Measurements from ENCODE around the gene FBXW2. TPM values are rescaled to one million over a fixed set of nuclear protein-coding genes. Genes with fewer than 3 reads are reported as not detected.

Gene FBXW2
- total RNA-seq = 100 to 1,000 TPM in 1 of 6 donors, 10 to 100 TPM in 5; 42.2 to 149 (median 79.7) TPM

GRCh38 chr9:120792898-120793765, at the start of gene FBXW2:
Gene FBXW2, minus strand, starts transcription at chr9:120793416. Its CDS starts 5,158 bp downstream, at chr9:120788258.
- TF ChIP-seq EP300 (IDR thresholded peaks at IDR 0.05) (peak in 1 of 4 donors; percentile 95), POLR2AphosphoS5 (IDR thresholded peaks at IDR 0.05) (peak; percentile 98 to 99), POLR2A (IDR thresholded peaks at IDR 0.05) (peak; percentile 17 to 95 (median 78))
- TF ChIP-seq, protein P1, sequence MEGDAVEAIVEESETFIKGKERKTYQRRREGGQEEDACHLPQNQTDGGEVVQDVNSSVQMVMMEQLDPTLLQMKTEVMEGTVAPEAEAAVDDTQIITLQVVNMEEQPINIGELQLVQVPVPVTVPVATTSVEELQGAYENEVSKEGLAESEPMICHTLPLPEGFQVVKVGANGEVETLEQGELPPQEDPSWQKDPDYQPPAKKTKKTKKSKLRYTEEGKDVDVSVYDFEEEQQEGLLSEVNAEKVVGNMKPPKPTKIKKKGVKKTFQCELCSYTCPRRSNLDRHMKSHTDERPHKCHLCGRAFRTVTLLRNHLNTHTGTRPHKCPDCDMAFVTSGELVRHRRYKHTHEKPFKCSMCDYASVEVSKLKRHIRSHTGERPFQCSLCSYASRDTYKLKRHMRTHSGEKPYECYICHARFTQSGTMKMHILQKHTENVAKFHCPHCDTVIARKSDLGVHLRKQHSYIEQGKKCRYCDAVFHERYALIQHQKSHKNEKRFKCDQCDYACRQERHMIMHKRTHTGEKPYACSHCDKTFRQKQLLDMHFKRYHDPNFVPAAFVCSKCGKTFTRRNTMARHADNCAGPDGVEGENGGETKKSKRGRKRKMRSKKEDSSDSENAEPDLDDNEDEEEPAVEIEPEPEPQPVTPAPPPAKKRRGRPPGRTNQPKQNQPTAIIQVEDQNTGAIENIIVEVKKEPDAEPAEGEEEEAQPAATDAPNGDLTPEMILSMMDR (IDR thresholded peaks at IDR 0.05) = peak in 4 of 6 experiments; percentile 50 to 66 (median 54)
- WGBS, 2 donors = 0% methylated on average over 8 to 36 of the region's 72 CpGs
- Histone ChIP-seq H3K9me3 (no peaks in the 10 kb centered on the region), H3K4me1 (peaks cover 11 to 52% (median 31%) of the 10 kb centered on the region in 4 donors), H3K36me3 (peaks cover 0 to 5% (median 0%) of the 10 kb centered on the region in 4 donors), H3K27ac (peak within 1 kb of the TSS; percentile 89 to 97 (median 92)), H3K27me3 (no peaks in the 10 kb centered on the region), H3K4me3 (peak within 1 kb of the TSS; percentile 69 to 95 (median 80))
- ATAC-seq (ENCODE audit: low FRiP score in 2 of 2) (peak; percentile 98 to 99), DNase-seq (peak; percentile 95 to 98)

DNA sequence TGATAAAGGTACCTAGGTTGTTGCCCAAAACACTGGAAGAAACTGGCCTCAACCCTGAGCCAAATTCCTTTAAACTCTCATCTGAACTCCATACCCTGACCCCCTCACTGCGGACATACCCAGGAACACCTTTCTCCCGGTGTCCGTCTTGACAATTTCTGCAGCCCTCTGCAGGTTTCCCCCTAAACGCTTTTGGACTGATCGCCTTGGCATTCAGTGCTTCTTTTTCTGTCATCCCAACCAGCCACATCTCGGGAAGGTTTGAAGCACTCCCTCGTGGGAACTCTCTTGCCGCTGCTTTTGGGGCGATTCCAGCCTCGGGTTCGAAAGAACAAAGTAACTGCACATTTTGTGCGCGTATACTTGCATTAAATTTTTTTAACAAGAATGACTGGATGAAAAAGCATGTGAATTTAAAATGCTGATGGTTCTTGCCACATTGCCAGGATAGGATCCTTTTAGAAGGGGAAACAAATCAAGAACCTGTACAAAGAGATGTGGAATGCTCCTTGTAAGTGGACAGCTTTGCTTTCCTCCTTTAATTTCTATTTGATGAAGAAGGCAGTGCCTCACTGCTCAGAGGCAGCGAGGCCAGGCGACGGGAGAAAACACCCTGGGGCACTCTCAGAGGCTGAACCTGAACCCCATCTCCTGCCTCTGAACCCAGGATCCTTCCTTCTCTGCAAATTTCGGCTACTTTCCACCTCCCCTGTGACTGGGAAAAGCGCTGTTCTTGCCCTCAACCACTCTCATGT, 48.9 kb upstream of the FBXW2 start:
- DNase-seq (no peak), ATAC-seq (ENCODE audit: low FRiP score in 2 of 2) (peak in 1 of 2 donors; percentile 25)
- TF ChIP-seq POLR2AphosphoS5 (IDR thresholded peaks at IDR 0.05) (no peak), POLR2A (IDR thresholded peaks at IDR 0.05) (no peak), EP300 (IDR thresholded peaks at IDR 0.05) (no peak)
- TF ChIP-seq, protein P1 (IDR thresholded peaks at IDR 0.05) = no peak
- peak overlapping the region; percentile 57 to 90 (median 82) for H3K4me3 ChIP-seq
- H3K36me3 ChIP-seq = peaks cover 0 to 16% (median 0%) of the 10 kb centered on the region in 4 donors
- H3K9me3 ChIP-seq = no peaks in the 10 kb centered on the region
- WGBS, 2 donors = 49 to 53% methylated on average over 18 of the region's 18 CpGs
- peaks cover 18 to 32% (median 24%) of the 10 kb centered on the region in 4 donors for H3K4me1 ChIP-seq
- H3K27ac ChIP-seq = peak overlapping the region; percentile 88 to 94 (median 92)
- no peaks in the 10 kb centered on the region for H3K27me3 ChIP-seq

DNA sequence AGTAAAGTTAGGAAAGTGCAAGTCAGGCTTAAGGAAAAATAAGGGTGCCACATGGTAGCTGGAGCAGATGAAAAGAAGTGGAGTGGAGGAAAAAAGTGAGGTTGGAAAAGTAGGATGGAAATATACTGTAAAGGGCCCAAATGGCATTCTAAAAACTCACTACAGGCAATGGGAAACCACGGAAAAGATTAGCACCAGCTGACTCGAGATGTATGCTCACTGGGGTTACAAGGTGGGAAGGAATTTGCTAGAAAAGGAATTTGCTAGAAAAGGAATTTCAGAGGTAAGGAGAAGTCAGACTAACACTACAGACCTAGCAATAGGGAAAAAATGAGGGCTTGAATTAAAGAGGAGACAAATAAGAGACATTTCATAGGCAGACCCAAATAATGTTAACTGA, 45.9 kb upstream of the FBXW2 start:
- no peaks in the 10 kb centered on the region for H3K27me3 ChIP-seq
- 70 to 76% methylated on average over 2 of the region's 2 CpGs for WGBS, 2 donors
- ATAC-seq (ENCODE audit: low FRiP score in 2 of 2) (no peak), DNase-seq (no peak)
- H3K4me3 ChIP-seq = no peak overlapping the region
- TF ChIP-seq, protein P1 (IDR thresholded peaks at IDR 0.05) = no peak
- TF ChIP-seq POLR2AphosphoS5 (IDR thresholded peaks at IDR 0.05) (no peak), POLR2A (IDR thresholded peaks at IDR 0.05) (no peak), EP300 (IDR thresholded peaks at IDR 0.05) (no peak)
- H3K9me3 ChIP-seq = no peaks in the 10 kb centered on the region
- peaks cover 15 to 27% (median 23%) of the 10 kb centered on the region in 4 donors for H3K4me1 ChIP-seq
- peaks cover 0 to 20% (median 3%) of the 10 kb centered on the region in 4 donors for H3K36me3 ChIP-seq
- H3K27ac ChIP-seq = no peak overlapping the region

GRCh38 chr9:120837921-120838320, 44.7 kb upstream of the FBXW2 start:
- H3K27ac ChIP-seq = no peak overlapping the region
- H3K27me3 ChIP-seq = no peaks in the 10 kb centered on the region
- no peak overlapping the region for H3K4me3 ChIP-seq
- peaks cover 0 to 26% (median 4%) of the 10 kb centered on the region in 4 donors for H3K36me3 ChIP-seq
- H3K9me3 ChIP-seq = no peaks in the 10 kb centered on the region
- H3K4me1 ChIP-seq = peaks cover 8 to 19% (median 15%) of the 10 kb centered on the region in 4 donors
- WGBS, 2 donors = 90 to 92% methylated on average over 3 of the region's 3 CpGs
- ATAC-seq (ENCODE audit: low FRiP score in 2 of 2) (no peak), DNase-seq (no peak)
- TF ChIP-seq POLR2A (IDR thresholded peaks at IDR 0.05) = no peak
- TF ChIP-seq EP300 (IDR thresholded peaks at IDR 0.05) = no peak
- TF ChIP-seq, protein P1 (IDR thresholded peaks at IDR 0.05) = no peak
- no peak for TF ChIP-seq POLR2AphosphoS5 (IDR thresholded peaks at IDR 0.05)

Data from upper lobe of left lung (tissue), 6 donors.